Measurements from ENCODE around the gene TRPM5. TPM values are rescaled to one million over a fixed set of nuclear protein-coding genes. Genes with fewer than 3 reads are reported as not detected.

Gene TRPM5
- total and polyA plus RNA-seq, 2 experiments from 2014 or later, result not detected

GRCh38 chr11:2424811-2425495, 19.4 kb downstream of the TRPM5 start:
- ATAC-seq (no peak), DNase-seq (ENCODE audit: low spot score) (no peak)
- Mint-ChIP-seq H3K27ac (no peak overlapping the region), H3K27me3 (ENCODE audit: insufficient read depth, low read depth, poor library complexity) (peaks cover 5% of the 10 kb centered on the region), H3K4me1 (no peaks in the 10 kb centered on the region), H3K4me3 (no peak overlapping the region), H3K9me3 (peaks cover 3% of the 10 kb centered on the region; the same call in 1 of the 3 replicates), H3K36me3 (ENCODE audit: low read depth) (no peaks in the 10 kb centered on the region)
- no peaks in the 10 kb centered on the region for H3K36me3 ChIP-seq (ENCODE audit: insufficient read depth)
- no peak for TF ChIP-seq EZH2phosphoT487 (IDR thresholded peaks at IDR 0.05; ENCODE audit: unreplicated experiment)
- TF ChIP-seq CREB1 (CRISPR knock-in tag; IDR thresholded peaks at IDR 0.05; ENCODE audit: low read depth), result no peak
- TF ChIP-seq JUNB (IDR thresholded peaks at IDR 0.05; ENCODE audit: unreplicated experiment), result no peak
- TF ChIP-seq ZNF114 (CRISPR knock-in tag; IDR thresholded peaks at IDR 0.05), result no peak
- TF ChIP-seq POLR2AphosphoS5 (IDR thresholded peaks at IDR 0.05; ENCODE audit: low read depth), result no peak
- TF ChIP-seq ZNF331 (CRISPR knock-in tag; IDR thresholded peaks at IDR 0.05; ENCODE audit: low read depth), result no peak
- no peak for TF ChIP-seq EZH2 (IDR thresholded peaks at IDR 0.05; ENCODE audit: low read depth, unreplicated experiment)
- TF ChIP-seq NANOG (IDR thresholded peaks at IDR 0.05; ENCODE audit: borderline replicate concordance), result no peak
- no peak for TF ChIP-seq STAT1 (IDR thresholded peaks at IDR 0.05; ENCODE audit: unreplicated experiment)
- no peak for TF ChIP-seq ZNF462 (CRISPR knock-in tag; IDR thresholded peaks at IDR 0.05)
- TF ChIP-seq CTCF (conservative IDR thresholded peaks at IDR 0.05; ENCODE audit: low read depth in 2 of 2), result no peak
- TF ChIP-seq REST (IDR thresholded peaks at IDR 0.05; ENCODE audit: unreplicated experiment), result no peak
- no peaks in the 10 kb centered on the region; the same call in 1 of the 2 replicates for H3K4me1 ChIP-seq (ENCODE audit: insufficient read depth)
- no peak overlapping the region for H2AFZ ChIP-seq
- H3K9me2 ChIP-seq (ENCODE audit: insufficient read depth), result 0 out of 2 replicates have a peak, but pooled peaks cover 5% of the 10 kb centered on the region
- no peak overlapping the region for H3K4me3 ChIP-seq
- H3K27me3 ChIP-seq (ENCODE audit: insufficient read depth), result no peaks in the 10 kb centered on the region
- H3K27ac ChIP-seq (ENCODE audit: low read depth), result no peak overlapping the region
- no peaks in the 10 kb centered on the region for H3F3A ChIP-seq (replicated peaks; ENCODE audit: low read depth)
- H3K79me2 ChIP-seq (replicated peaks; ENCODE audit: insufficient read depth), result no peaks in the 10 kb centered on the region
- no peak overlapping the region for H3K4me2 ChIP-seq
- no peaks in the 10 kb centered on the region for H4K20me1 ChIP-seq (replicated peaks; ENCODE audit: insufficient read depth)

Measured in GM23338 (cell line).